ENCODE results near the gene SCAND1. TPM values are rescaled to one million over a fixed set of nuclear protein-coding genes. Genes with fewer than 3 reads are reported as not detected.
A peak's percentile ranks its signal among the peaks of the same experiment; 100 is the strongest.
"Not testable (repeated sequence)": the region's sequence is repeated elsewhere in the genome, so short reads cannot be mapped to it uniquely, and the experiment has no call there.

SCAND1 gene
- total RNA-seq (2021) (84.5 and 95.2 TPM in 2 replicates), Bru-seq, nascent RNA (percentile 48 among the genes with signal in this experiment), BruChase-seq, experiment 1, labeled RNA remaining after a 2-hour chase (percentile 43 among the genes with signal in this experiment), BruChase-seq, experiment 2, labeled RNA remaining after a 6-hour chase (percentile 56 among the genes with signal in this experiment)
- long read RNA-seq, transcript SCAND1-201 (2 exons, 902 nt), result major isoform, 98 of 169 reads
- long read RNA-seq, partial matches to known transcripts, result 0 of 169 reads
- long read RNA-seq, other reads (novel, unspliced or antisense), result 71 of 169 reads

- intact Hi-C loops (cut with micrococcal nuclease; ENCODE audit: unreplicated experiment), result no loop called here
- no peaks in the 10 kb centered on the region for H3K9me3 ChIP-seq (ENCODE audit: low read depth, low read length, poor library complexity, severe bottlenecking)
- peaks cover 9% of the 10 kb centered on the region for H3K4me1 ChIP-seq (ENCODE audit: insufficient read depth, low read length, poor library complexity, severe bottlenecking)
- peak; percentile 98 for DNase-seq (ENCODE audit: low spot score)
- TF ChIP-seq CTCF (conservative IDR thresholded peaks at IDR 0.05; ENCODE audit: low read depth, low read length), result peak; percentile 100
- no peak for TF ChIP-seq EZH2 (IDR thresholded peaks at IDR 0.05; ENCODE audit: borderline replicate concordance, low read depth, low read length, poor library complexity, severe bottlenecking)
- CTCF ChIA-PET, result interaction anchor here (0.5 to 1.3 kb wide), 9 partner anchors 11 to 1034 kb away, joined by 3 to 9 read pairs (median 5); no protein-coding TSS in a partner anchor
- peak within 1 kb of the TSS; percentile 91 for H3K4me3 ChIP-seq (ENCODE audit: low read depth, low read length, poor library complexity, severe bottlenecking)
- BruUV-seq (replicated peaks), result no TSS peak
- POLR2A ChIA-PET (ENCODE audit: low non-redundant PET), result interaction anchor here (0.5 to 0.6 kb wide), 4 partner anchors 24 to 419 kb away, joined by 5 to 21 read pairs (median 9); no protein-coding TSS in a partner anchor
- H3K36me3 ChIP-seq (ENCODE audit: insufficient read depth, low read length, poor library complexity, severe bottlenecking), result no peaks in the 10 kb centered on the region
- H3K27me3 ChIP-seq (replicated peaks; ENCODE audit: insufficient read depth, low read depth, low read length, poor library complexity), result no peaks in the 10 kb centered on the region
- H3K27ac ChIP-seq (ENCODE audit: low read depth, low read length, poor library complexity, severe bottlenecking), result peak within 1 kb of the TSS; percentile 97
Measured at GRCh38 chr20:35954200-35954906, at the start of gene SCAND1. SCAND1 (minus strand) TSS chr20:35954502; CDS start chr20:35954284, 218 bp downstream.

- intact Hi-C loops (cut with micrococcal nuclease; ENCODE audit: unreplicated experiment), result no loop called here
- CTCF ChIA-PET, result interaction anchor here (1.1 kb wide), 1 partner anchor 9 kb away, joined by 5 read pairs; no protein-coding TSS in a partner anchor
- Histone ChIP-seq H3K36me3 (ENCODE audit: insufficient read depth, low read length, poor library complexity, severe bottlenecking) (no peaks in the 10 kb centered on the region), H3K4me1 (ENCODE audit: insufficient read depth, low read length, poor library complexity, severe bottlenecking) (no peaks in the 10 kb centered on the region), H3K27me3 (replicated peaks; ENCODE audit: insufficient read depth, low read depth, low read length, poor library complexity) (no peaks in the 10 kb centered on the region), H3K27ac (ENCODE audit: low read depth, low read length, poor library complexity, severe bottlenecking) (no peak overlapping the region), H3K9me3 (ENCODE audit: low read depth, low read length, poor library complexity, severe bottlenecking) (no peaks in the 10 kb centered on the region), H3K4me3 (ENCODE audit: low read depth, low read length, poor library complexity, severe bottlenecking) (no peak overlapping the region)
- TF ChIP-seq CTCF (conservative IDR thresholded peaks at IDR 0.05; ENCODE audit: low read depth, low read length) (no peak), EZH2 (IDR thresholded peaks at IDR 0.05; ENCODE audit: borderline replicate concordance, low read depth, low read length, poor library complexity, severe bottlenecking) (no peak)
- no peak for DNase-seq (ENCODE audit: low spot score)
- BruUV-seq (replicated peaks), result no TSS peak
- POLR2A ChIA-PET (ENCODE audit: low non-redundant PET), result no interaction called here
Measured at GRCh38 chr20:36004045-36004444, 49.7 kb upstream of the SCAND1 start.

GRCh38 chr20:36002855-36003254 lies 48.6 kb upstream of the SCAND1 start:
- no TSS peak for BruUV-seq (replicated peaks)
- Histone ChIP-seq H3K9me3 (ENCODE audit: low read depth, low read length, poor library complexity, severe bottlenecking) (no peaks in the 10 kb centered on the region), H3K4me1 (ENCODE audit: insufficient read depth, low read length, poor library complexity, severe bottlenecking) (no peaks in the 10 kb centered on the region), H3K4me3 (ENCODE audit: low read depth, low read length, poor library complexity, severe bottlenecking) (no peak overlapping the region), H3K27ac (ENCODE audit: low read depth, low read length, poor library complexity, severe bottlenecking) (no peak overlapping the region), H3K27me3 (replicated peaks; ENCODE audit: insufficient read depth, low read depth, low read length, poor library complexity) (no peaks in the 10 kb centered on the region), H3K36me3 (ENCODE audit: insufficient read depth, low read length, poor library complexity, severe bottlenecking) (no peaks in the 10 kb centered on the region)
- POLR2A ChIA-PET (ENCODE audit: low non-redundant PET), result no interaction called here
- CTCF ChIA-PET, result no interaction called here
- intact Hi-C loops (cut with micrococcal nuclease; ENCODE audit: unreplicated experiment), result no loop called here
- TF ChIP-seq CTCF (conservative IDR thresholded peaks at IDR 0.05; ENCODE audit: low read depth, low read length) (no peak), EZH2 (IDR thresholded peaks at IDR 0.05; ENCODE audit: borderline replicate concordance, low read depth, low read length, poor library complexity, severe bottlenecking) (no peak)
- no peak for DNase-seq (ENCODE audit: low spot score)

- H3K36me3 ChIP-seq (ENCODE audit: insufficient read depth, low read length, poor library complexity, severe bottlenecking); intact Hi-C loops (cut with micrococcal nuclease; ENCODE audit: unreplicated experiment); DNase-seq (ENCODE audit: low spot score); H3K27me3 ChIP-seq (replicated peaks; ENCODE audit: insufficient read depth, low read depth, low read length, poor library complexity); H3K9me3 ChIP-seq (ENCODE audit: low read depth, low read length, poor library complexity, severe bottlenecking); H3K4me3 ChIP-seq (ENCODE audit: low read depth, low read length, poor library complexity, severe bottlenecking); BruUV-seq (replicated peaks); POLR2A ChIA-PET (ENCODE audit: low non-redundant PET); H3K4me1 ChIP-seq (ENCODE audit: insufficient read depth, low read length, poor library complexity, severe bottlenecking); H3K27ac ChIP-seq (ENCODE audit: low read depth, low read length, poor library complexity, severe bottlenecking); CTCF ChIA-PET: not testable (repeated sequence)
Measured at GRCh38 chr20:36001331-36001730, 47.0 kb upstream of the SCAND1 start.

- POLR2A ChIA-PET (ENCODE audit: low non-redundant PET); H3K27me3 ChIP-seq (replicated peaks; ENCODE audit: insufficient read depth, low read depth, low read length, poor library complexity); DNase-seq (ENCODE audit: low spot score); BruUV-seq (replicated peaks); H3K36me3 ChIP-seq (ENCODE audit: insufficient read depth, low read length, poor library complexity, severe bottlenecking); H3K27ac ChIP-seq (ENCODE audit: low read depth, low read length, poor library complexity, severe bottlenecking); H3K4me1 ChIP-seq (ENCODE audit: insufficient read depth, low read length, poor library complexity, severe bottlenecking); H3K9me3 ChIP-seq (ENCODE audit: low read depth, low read length, poor library complexity, severe bottlenecking); H3K4me3 ChIP-seq (ENCODE audit: low read depth, low read length, poor library complexity, severe bottlenecking): not testable (repeated sequence)
- intact Hi-C loops (cut with micrococcal nuclease; ENCODE audit: unreplicated experiment), result loop anchor here (10.0 kb wide), 1 partner anchor 438 kb away; no protein-coding TSS in a partner anchor
- CTCF ChIA-PET, result interaction anchor here (0.7 kb wide), 1 partner anchor 142 kb away, joined by 5 read pairs; no protein-coding TSS in a partner anchor
Measured at GRCh38 chr20:35996492-35996891, 42.2 kb upstream of the SCAND1 start.

Data from A673 (cell line).